Measurements from ENCODE around the gene CLDN7.
A peak's percentile ranks its signal among the peaks of the same experiment; 100 is the strongest.

CLDN7 gene

DNA sequence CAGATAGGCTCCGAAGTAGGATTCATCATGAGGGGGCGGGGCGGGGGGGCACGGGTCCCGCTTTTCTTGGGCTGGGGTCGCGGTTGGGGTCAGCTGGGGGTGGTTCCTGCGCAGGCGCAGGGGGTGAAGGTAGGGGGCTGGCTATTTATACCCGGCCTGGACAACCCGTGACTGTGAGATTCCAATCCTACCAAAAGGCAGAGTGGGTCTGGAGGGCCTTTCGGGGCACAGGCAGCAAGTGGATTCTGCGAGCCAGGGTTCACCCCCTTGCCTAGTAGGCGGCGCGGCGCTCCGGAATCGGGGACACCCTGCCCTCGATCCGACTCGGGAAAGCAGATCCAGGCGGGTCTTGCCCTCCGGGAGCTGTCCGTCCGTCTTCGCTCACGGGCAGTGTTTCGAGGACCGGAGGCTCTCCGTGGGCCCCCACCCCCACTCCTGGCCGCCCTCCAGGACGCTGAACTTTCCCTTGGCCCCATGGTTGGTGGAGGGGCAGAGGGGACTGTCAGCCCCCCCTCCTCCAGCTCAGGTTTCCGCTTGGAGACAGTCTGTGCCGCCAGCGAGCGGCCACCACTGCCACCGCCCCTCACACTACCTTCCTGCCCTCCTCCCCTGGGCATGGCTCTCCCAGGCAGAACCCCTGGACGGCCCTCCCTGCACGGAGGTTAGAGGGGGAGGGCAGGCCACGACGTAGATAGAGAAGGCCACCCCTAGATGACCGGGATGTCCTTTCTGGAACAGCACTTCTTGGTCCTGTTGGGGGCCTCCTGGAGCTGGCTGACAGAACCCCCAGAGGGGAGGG lies 19.9 kb upstream of the CLDN7 start:
- peaks cover 2% of the 10 kb centered on the region for H3K36me3 Mint-ChIP-seq (ENCODE audit: insufficient read depth)
- H3K27ac Mint-ChIP-seq (ENCODE audit: low read depth): peak overlapping the region; percentile 59
- ATAC-seq (replicated peaks; ENCODE audit: extremely low read depth, poor library complexity, severe bottlenecking) (no peak), DNase-seq (ENCODE audit: low spot score in 2 of 2) (no peak)
- no peaks in the 10 kb centered on the region for H3K9me3 Mint-ChIP-seq
- peak overlapping the region; percentile 77 for H3K4me3 Mint-ChIP-seq
- peaks cover 13% of the 10 kb centered on the region for H3K4me1 Mint-ChIP-seq
- peaks cover 46% of the 10 kb centered on the region for H3K27me3 Mint-ChIP-seq

GRCh38 chr17:7281074-7281952 lies 19.0 kb upstream of the CLDN7 start, which contains the start of gene SLC2A4:
Gene SLC2A4 (plus strand): TSS chr17:7281718. CDS start chr17:7281935, 217 bp downstream.
- Mint-ChIP-seq H3K4me1 (peaks cover 13% of the 10 kb centered on the region), H3K4me3 (peak within 1 kb of the TSS; percentile 77), H3K27ac (ENCODE audit: low read depth) (peak within 1 kb of the TSS; percentile 59), H3K36me3 (ENCODE audit: insufficient read depth) (peaks cover 2% of the 10 kb centered on the region), H3K9me3 (no peaks in the 10 kb centered on the region), H3K27me3 (peaks cover 38% of the 10 kb centered on the region)
- DNase-seq (ENCODE audit: low spot score in 2 of 2) (peak in 1 of 2 donors; percentile 44), ATAC-seq (replicated peaks; ENCODE audit: extremely low read depth, poor library complexity, severe bottlenecking) (peak; percentile 39)

DNA sequence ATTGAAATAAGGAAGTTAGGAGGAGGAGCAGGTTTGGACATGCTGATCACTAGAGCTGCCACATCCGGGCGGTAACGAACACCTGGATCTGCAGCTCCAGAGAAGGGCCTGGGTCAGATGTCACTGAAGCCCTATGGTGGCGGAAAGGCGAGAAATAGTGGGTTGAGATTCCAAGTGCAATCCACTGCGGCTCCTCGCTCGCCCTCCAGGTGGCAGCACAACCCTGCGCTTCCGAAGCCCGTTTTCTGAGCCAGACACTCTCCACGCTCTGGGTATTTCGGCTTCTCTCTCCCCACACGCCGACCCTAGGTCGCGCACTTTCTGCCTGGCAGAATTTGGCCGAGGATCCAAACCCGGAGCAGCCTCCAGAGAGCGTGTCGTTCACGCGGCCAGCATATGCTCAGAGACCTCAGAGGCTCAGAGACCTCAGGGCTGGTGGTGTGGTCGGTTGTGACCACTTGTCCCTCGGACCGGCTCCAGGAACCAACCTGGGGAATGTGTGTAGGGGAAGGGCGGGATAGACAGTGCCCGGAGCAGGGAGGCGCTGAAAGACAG lies 18.3 kb upstream of the CLDN7 start:
- DNase-seq (ENCODE audit: low spot score in 2 of 2): peak; percentile 38 to 80
- Mint-ChIP-seq H3K9me3 (no peaks in the 10 kb centered on the region), H3K4me1 (peaks cover 13% of the 10 kb centered on the region), H3K4me3 (peak overlapping the region; percentile 77), H3K27ac (ENCODE audit: low read depth) (no peak overlapping the region), H3K27me3 (peaks cover 31% of the 10 kb centered on the region), H3K36me3 (ENCODE audit: insufficient read depth) (peaks cover 2% of the 10 kb centered on the region)
- peak; percentile 91 for ATAC-seq (replicated peaks; ENCODE audit: extremely low read depth, poor library complexity, severe bottlenecking)

GRCh38 chr17:7279448-7279847 lies 17.2 kb upstream of the CLDN7 start:
- DNase-seq (ENCODE audit: low spot score in 2 of 2) (no peak), ATAC-seq (replicated peaks; ENCODE audit: extremely low read depth, poor library complexity, severe bottlenecking) (no peak)
- peaks cover 13% of the 10 kb centered on the region for H3K4me1 Mint-ChIP-seq
- no peak overlapping the region for H3K4me3 Mint-ChIP-seq
- H3K36me3 Mint-ChIP-seq (ENCODE audit: insufficient read depth): peaks cover 2% of the 10 kb centered on the region
- H3K27ac Mint-ChIP-seq (ENCODE audit: low read depth): no peak overlapping the region
- H3K27me3 Mint-ChIP-seq: peaks cover 24% of the 10 kb centered on the region
- H3K9me3 Mint-ChIP-seq: no peaks in the 10 kb centered on the region

DNA sequence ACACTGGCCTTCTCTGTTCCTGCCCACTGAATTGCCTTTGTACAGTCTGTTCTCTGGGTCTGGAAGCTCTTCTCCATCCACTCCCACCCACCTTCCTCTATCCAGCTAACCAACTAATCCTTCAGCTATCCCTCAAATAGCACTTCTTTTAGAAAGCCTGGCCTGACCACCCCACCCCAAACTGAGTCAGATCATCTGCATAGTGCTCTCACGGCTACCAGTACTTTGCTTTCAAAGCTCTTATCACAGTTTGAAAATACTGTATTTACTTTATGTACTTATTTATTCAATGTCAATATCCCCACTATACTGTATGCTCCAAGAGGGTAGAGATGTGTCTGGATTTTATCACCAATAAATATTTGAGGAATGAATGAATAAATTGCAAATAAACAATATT lies 4.5 kb upstream of the CLDN7 start:
- Mint-ChIP-seq H3K36me3 (ENCODE audit: insufficient read depth) (peaks cover 3% of the 10 kb centered on the region), H3K9me3 (no peaks in the 10 kb centered on the region), H3K4me3 (no peak overlapping the region), H3K27me3 (peaks cover 44% of the 10 kb centered on the region), H3K27ac (ENCODE audit: low read depth) (no peak overlapping the region), H3K4me1 (peaks cover 18% of the 10 kb centered on the region)
- no peak for ATAC-seq (replicated peaks; ENCODE audit: extremely low read depth, poor library complexity, severe bottlenecking)
- no peak for DNase-seq (ENCODE audit: low spot score in 2 of 2)

DNA sequence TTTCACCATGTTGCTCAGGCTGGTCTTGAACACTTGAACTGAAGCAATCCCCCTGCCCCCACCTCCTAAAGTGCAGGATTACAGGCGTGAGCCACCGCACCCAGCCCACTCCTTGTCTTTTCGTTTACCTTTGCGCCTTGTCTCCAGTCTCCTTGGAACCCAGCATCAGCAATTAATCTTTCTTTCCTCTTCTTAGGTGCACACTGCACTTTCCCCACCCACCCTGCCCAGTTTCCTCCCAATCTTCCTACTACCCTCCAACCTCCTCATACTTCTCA lies 1.5 kb upstream of the CLDN7 start:
- no peak for DNase-seq (ENCODE audit: low spot score in 2 of 2)
- Mint-ChIP-seq H3K9me3 (no peaks in the 10 kb centered on the region), H3K27me3 (peaks cover 34% of the 10 kb centered on the region), H3K27ac (ENCODE audit: low read depth) (no peak overlapping the region), H3K4me3 (peak overlapping the region; percentile 77), H3K4me1 (peaks cover 18% of the 10 kb centered on the region), H3K36me3 (ENCODE audit: insufficient read depth) (peaks cover 7% of the 10 kb centered on the region)
- ATAC-seq (replicated peaks; ENCODE audit: extremely low read depth, poor library complexity, severe bottlenecking): no peak

- H3K36me3 Mint-ChIP-seq (ENCODE audit: insufficient read depth): peaks cover 7% of the 10 kb centered on the region
- peak overlapping the region; percentile 86 for H3K27ac Mint-ChIP-seq (ENCODE audit: low read depth)
- H3K4me3 Mint-ChIP-seq: peak overlapping the region; percentile 77
- ATAC-seq (replicated peaks; ENCODE audit: extremely low read depth, poor library complexity, severe bottlenecking) (peak; percentile 22), DNase-seq (ENCODE audit: low spot score in 2 of 2) (no peak)
- H3K9me3 Mint-ChIP-seq: no peaks in the 10 kb centered on the region
- H3K4me1 Mint-ChIP-seq: peaks cover 18% of the 10 kb centered on the region
- H3K27me3 Mint-ChIP-seq: peaks cover 34% of the 10 kb centered on the region
These were observed 890 bp upstream of the CLDN7 start for GRCh38 chr17:7262935-7263800.

- Mint-ChIP-seq H3K27me3 (peaks cover 28% of the 10 kb centered on the region), H3K27ac (ENCODE audit: low read depth) (no peak overlapping the region), H3K9me3 (no peaks in the 10 kb centered on the region), H3K36me3 (ENCODE audit: insufficient read depth) (peaks cover 16% of the 10 kb centered on the region), H3K4me3 (peak overlapping the region; percentile 75), H3K4me1 (peaks cover 18% of the 10 kb centered on the region)
- ATAC-seq (replicated peaks; ENCODE audit: extremely low read depth, poor library complexity, severe bottlenecking) (peak; percentile 10), DNase-seq (ENCODE audit: low spot score in 2 of 2) (no peak)
These were observed 693 bp downstream of the CLDN7 start for GRCh38 chr17:7261379-7262191.

DNA sequence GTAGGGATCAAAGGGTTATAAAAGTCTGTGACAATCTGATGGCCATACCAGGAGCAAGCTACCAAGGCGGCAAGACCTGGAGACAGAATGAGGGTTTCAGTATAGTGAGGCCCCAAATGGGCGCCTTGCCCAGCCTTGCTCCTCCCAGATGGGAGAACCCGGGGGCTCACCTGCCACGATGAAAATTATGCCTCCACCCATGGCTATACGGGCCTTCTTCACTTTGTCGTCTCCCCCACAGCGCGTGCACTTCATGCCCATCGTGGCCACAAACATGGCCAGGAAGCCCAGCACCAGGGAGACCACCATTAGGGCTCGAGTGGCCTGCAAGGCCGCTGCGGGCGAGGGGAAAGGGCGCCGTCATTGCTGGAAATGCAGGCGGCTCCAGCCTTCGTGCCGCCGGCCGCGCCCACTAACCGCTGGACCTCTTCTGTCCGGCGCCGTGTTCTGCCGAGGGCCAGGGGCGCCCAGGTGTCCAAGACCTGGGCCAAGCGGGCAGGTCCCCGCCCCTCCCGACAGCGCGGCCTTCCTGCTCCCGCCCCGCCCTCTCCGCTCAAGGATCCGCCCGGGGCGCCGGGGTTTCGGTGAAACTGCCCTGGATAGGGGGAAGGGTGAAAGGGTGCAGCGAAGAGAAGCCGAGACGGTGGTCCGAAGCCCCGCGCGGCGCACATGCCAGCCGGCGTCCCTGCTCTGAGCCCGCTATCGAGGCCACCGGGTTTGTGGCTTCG lies 1.5 kb downstream of the CLDN7 start:
- Mint-ChIP-seq H3K27me3 (peaks cover 22% of the 10 kb centered on the region), H3K4me1 (peaks cover 18% of the 10 kb centered on the region), H3K27ac (ENCODE audit: low read depth) (no peak overlapping the region), H3K9me3 (no peaks in the 10 kb centered on the region), H3K36me3 (ENCODE audit: insufficient read depth) (peaks cover 21% of the 10 kb centered on the region), H3K4me3 (peak overlapping the region; percentile 75)
- DNase-seq (ENCODE audit: low spot score in 2 of 2): no peak
- ATAC-seq (replicated peaks; ENCODE audit: extremely low read depth, poor library complexity, severe bottlenecking): peak; percentile 41

GRCh38 chr17:7260151-7260550 lies 2.1 kb downstream of the CLDN7 start:
- Mint-ChIP-seq H3K27ac (ENCODE audit: low read depth) (no peak overlapping the region), H3K27me3 (peaks cover 22% of the 10 kb centered on the region), H3K4me3 (peak overlapping the region; percentile 18), H3K4me1 (peaks cover 18% of the 10 kb centered on the region), H3K9me3 (no peaks in the 10 kb centered on the region), H3K36me3 (ENCODE audit: insufficient read depth) (peaks cover 25% of the 10 kb centered on the region)
- no peak for ATAC-seq (replicated peaks; ENCODE audit: extremely low read depth, poor library complexity, severe bottlenecking)
- no peak for DNase-seq (ENCODE audit: low spot score in 2 of 2)

DNA sequence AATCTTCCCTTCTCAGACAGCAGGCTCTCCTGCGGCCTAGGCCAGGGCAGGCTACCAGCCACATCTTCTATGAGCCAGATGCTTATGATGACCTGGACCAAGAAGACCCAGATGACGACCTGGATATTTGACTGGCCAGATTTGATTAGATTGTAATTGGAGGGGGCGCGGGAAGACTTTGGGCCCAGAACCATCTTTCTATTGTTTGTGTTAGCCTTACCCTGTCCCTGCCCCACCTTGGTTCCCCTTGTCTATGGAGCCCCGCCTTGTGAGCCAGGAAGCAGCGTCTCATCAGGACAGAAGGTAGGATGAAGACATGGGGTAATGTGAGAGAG lies 2.8 kb downstream of the CLDN7 start:
- H3K27me3 Mint-ChIP-seq: peaks cover 22% of the 10 kb centered on the region
- H3K27ac Mint-ChIP-seq (ENCODE audit: low read depth): no peak overlapping the region
- no peaks in the 10 kb centered on the region for H3K9me3 Mint-ChIP-seq
- ATAC-seq (replicated peaks; ENCODE audit: extremely low read depth, poor library complexity, severe bottlenecking) (no peak), DNase-seq (ENCODE audit: low spot score in 2 of 2) (no peak)
- H3K4me1 Mint-ChIP-seq: peaks cover 22% of the 10 kb centered on the region
- no peak overlapping the region for H3K4me3 Mint-ChIP-seq
- H3K36me3 Mint-ChIP-seq (ENCODE audit: insufficient read depth): peaks cover 31% of the 10 kb centered on the region
